LNCAP (cell line): Measurements from ENCODE around the gene E2F3.

Experiments
- TF ChIP-seq, protein P1 (sequence below): fragments of 450-650 bp; IDR thresholded peaks from 2 replicates; pipeline ENCODE4 v1.5.1; 2017; ENCODE audit warnings: mild to moderate bottlenecking

The E2F3 gene

GRCh38 chr6:20379231-20379630 is 22.4 kb upstream of the E2F3 start:
- TF ChIP-seq, protein P1, sequence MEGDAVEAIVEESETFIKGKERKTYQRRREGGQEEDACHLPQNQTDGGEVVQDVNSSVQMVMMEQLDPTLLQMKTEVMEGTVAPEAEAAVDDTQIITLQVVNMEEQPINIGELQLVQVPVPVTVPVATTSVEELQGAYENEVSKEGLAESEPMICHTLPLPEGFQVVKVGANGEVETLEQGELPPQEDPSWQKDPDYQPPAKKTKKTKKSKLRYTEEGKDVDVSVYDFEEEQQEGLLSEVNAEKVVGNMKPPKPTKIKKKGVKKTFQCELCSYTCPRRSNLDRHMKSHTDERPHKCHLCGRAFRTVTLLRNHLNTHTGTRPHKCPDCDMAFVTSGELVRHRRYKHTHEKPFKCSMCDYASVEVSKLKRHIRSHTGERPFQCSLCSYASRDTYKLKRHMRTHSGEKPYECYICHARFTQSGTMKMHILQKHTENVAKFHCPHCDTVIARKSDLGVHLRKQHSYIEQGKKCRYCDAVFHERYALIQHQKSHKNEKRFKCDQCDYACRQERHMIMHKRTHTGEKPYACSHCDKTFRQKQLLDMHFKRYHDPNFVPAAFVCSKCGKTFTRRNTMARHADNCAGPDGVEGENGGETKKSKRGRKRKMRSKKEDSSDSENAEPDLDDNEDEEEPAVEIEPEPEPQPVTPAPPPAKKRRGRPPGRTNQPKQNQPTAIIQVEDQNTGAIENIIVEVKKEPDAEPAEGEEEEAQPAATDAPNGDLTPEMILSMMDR: no peak

DNA sequence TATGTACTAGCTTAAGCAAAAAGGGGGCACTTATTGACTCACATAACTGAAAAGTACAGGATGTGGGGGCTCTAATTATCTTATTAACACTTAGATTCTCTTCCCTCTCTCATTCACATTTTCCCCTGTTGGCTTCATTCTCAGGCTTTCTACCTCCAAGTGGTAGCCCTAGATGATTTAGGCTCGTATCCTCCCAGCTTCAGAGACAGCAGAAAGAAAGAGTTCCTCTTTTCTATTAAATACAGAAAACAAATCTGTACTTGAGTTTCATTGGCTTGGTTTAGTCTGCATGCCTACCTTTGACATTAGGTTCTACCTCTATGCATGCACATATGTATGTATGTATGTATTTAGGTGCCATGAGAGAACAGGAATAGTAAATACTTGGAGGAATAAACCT is 15.5 kb upstream of the E2F3 start:
- TF ChIP-seq, protein P1: no peak

DNA sequence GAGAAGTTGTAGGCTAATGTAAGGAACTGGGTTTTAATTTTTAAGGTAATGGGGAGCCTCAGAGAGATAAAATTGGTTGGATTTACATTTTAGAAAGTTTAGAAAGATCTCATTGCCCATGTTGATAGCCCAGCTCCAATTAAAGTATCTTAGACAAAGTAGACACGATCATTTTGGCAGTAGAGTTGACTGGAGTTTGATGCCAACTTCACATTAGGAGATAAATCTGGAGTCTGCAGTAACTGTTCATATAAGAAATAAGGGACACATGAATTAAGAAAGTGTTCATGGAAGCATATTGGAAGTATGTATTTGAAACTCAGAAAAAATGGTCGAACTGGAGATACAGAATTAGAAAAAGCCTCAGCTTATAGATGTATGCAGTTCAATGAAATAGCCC is 12.6 kb upstream of the E2F3 start:
- TF ChIP-seq, protein P1: no peak

DNA sequence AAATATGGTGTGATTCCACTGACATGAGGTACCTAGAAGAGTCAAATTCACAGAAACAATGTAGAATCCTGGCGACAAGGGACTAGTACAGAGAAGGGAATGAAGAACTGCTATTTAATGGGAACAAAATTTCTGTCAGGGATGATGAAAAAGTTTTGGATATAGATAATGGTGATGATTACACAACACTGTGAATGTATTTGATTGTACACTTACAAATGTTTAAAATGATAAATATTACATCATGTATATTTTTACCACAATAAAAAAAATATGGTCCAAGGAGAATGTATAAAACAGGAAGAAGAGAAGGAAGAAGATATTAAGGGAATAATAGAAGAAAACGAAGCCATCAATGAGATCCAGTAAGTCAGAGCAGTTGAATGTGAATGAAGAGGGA is 8.4 kb upstream of the E2F3 start:
- TF ChIP-seq, protein P1: no peak

- TF ChIP-seq, protein P1: no peak
These were observed 2.2 kb upstream of the E2F3 start for GRCh38 chr6:20399518-20399917.

GRCh38 chr6:20400456-20401204 is 1.0 kb upstream of the E2F3 start:
- TF ChIP-seq, protein P1: peak; percentile 48

DNA sequence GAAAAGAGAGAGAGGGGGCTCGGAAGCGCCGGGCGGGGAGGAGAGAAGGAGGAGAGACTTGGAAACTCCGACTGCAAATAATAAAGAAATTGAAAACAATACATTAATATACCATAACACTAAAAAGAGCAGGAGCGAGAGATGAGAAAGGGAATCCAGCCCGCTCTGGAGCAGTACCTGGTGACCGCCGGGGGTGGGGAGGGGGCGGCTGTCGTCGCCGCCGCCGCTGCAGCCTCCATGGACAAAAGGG is 338 bp downstream of the E2F3 start:
- TF ChIP-seq, protein P1: no peak
